Endothelial cell of umbilical vein (primary cell): ENCODE results near the gene CTR9.

Experiments used
- CTCF ChIP-seq, 2 donors: IDR thresholded peaks; 1 replicate in 1 of 2; 2 replicates in 1 of 2; pipeline ENCODE4 v1.5.1; 2011; ENCODE audit warnings: low read length in 2 of 2, mild to moderate bottlenecking in 2 of 2, moderate library complexity in 2 of 2, control low read depth in 1 of 2, inconsistent platforms in 1 of 2, low read depth in 1 of 2; ENCODE audit not compliant: insufficient read depth in 1 of 2; ENCODE audit errors: extremely low read depth in 1 of 2
- EZH2 ChIP-seq: IDR thresholded peaks from 2 replicates; pipeline ENCODE4 v1.6.1; 2012; ENCODE audit warnings: borderline replicate concordance, low read depth, mild to moderate bottlenecking, moderate library complexity, low read length, inconsistent platforms; ENCODE audit not compliant: severe bottlenecking
- GATA2 ChIP-seq: IDR thresholded peaks from 2 replicates; pipeline ENCODE4 v1.7.0; 2011; ENCODE audit warnings: low read depth, mild to moderate bottlenecking, moderate library complexity, mixed read lengths, low read length; ENCODE audit not compliant: insufficient read length, insufficient read depth
- JUN ChIP-seq: IDR thresholded peaks from 2 replicates; pipeline ENCODE4 v1.6.1; 2011; ENCODE audit warnings: borderline replicate concordance, low read depth; ENCODE audit not compliant: insufficient read length, insufficient read depth
- MYC ChIP-seq: IDR thresholded peaks from one replicate; pipeline ENCODE4 v1.6.1; 2011; ENCODE audit warnings: mild to moderate bottlenecking, low read depth, low read length
- POLR2A ChIP-seq: IDR thresholded peaks from 2 replicates; pipeline ENCODE4 v1.6.1; 2012; ENCODE audit warnings: low read depth, mild to moderate bottlenecking, control low read depth, low read length
- POLR2AphosphoS5 ChIP-seq: IDR thresholded peaks from 2 replicates; pipeline ENCODE4 v1.6.1; 2012; ENCODE audit warnings: low read depth, mild to moderate bottlenecking, control low read depth, low read length, moderate library complexity; ENCODE audit not compliant: insufficient read depth

GRCh38 chr11:10758957-10759356, 7.9 kb downstream of the CTR9 start:
- TF ChIP-seq POLR2A = no peak
- peak in 1 of 2 donors; percentile 22 for TF ChIP-seq CTCF (IDR thresholded peaks at IDR 0.05; ENCODE audit: extremely low read depth in 1 of 2, insufficient read depth in 1 of 2, low read depth in 1 of 2, low read length in 2 of 2)
- no peak for TF ChIP-seq EZH2
- no peak for TF ChIP-seq JUN
- no peak for TF ChIP-seq POLR2AphosphoS5
- TF ChIP-seq MYC = no peak
- TF ChIP-seq GATA2 = no peak
